Psoas muscle (tissue), 8 donors: ENCODE data around the gene DLG5. TPM values are rescaled to one million over a fixed set of nuclear protein-coding genes. Genes with fewer than 3 reads are reported as not detected.
A peak's percentile ranks its signal among the peaks of the same experiment; 100 is the strongest.

Experiments
- ATAC-seq, 4 donors: fragments of 200-7000 bp; cut with Tn5 transposase; one replicate each; pipeline ENCODE4 v1.9.1; 2020; ENCODE audit warnings: moderate library complexity in 3 of 4, mild to moderate bottlenecking in 2 of 4
- DNase-seq, 2 donors: peaks; one replicate each; pipeline ENCODE4 v3.0.0-alpha.2; 2020
- H3K27ac ChIP-seq: fragments of 200-600 bp; one replicate; pipeline ENCODE4 v1.8.0; 2022
- H3K27me3 ChIP-seq, 3 donors: fragments of 200-600 bp in 1 of 3; one replicate each; pipeline versions ENCODE4 v1.6.1 to v1.8.0; 2013 to 2022; ENCODE audit warnings: low read length in 2 of 3, mild to moderate bottlenecking in 2 of 3, moderate library complexity in 1 of 3; ENCODE audit not compliant: insufficient read depth in 3 of 3
- H3K36me3 ChIP-seq, 2 donors: fragments of 200-600 bp in 1 of 2; one replicate each; pipeline versions ENCODE4 v1.6.1 to v1.8.0; 2013 to 2022; ENCODE audit warnings: low read depth in 1 of 2, mild to moderate bottlenecking in 1 of 2, moderate library complexity in 1 of 2; ENCODE audit not compliant: insufficient read depth in 1 of 2
- H3K4me1 ChIP-seq: fragments of 200-600 bp; one replicate; pipeline ENCODE4 v1.8.0; 2022
- H3K4me3 ChIP-seq: fragments of 200-600 bp; one replicate; pipeline ENCODE4 v1.8.0; 2022; ENCODE audit warnings: mild to moderate bottlenecking
- H3K9me3 ChIP-seq: fragments of 200-600 bp; one replicate; pipeline ENCODE4 v1.8.0; 2022
- CTCF ChIP-seq: fragments of 200-600 bp; IDR thresholded peaks from one replicate; pipeline ENCODE4 v1.8.0; 2022; ENCODE audit warnings: antibody characterized with exemption
- WGBS, 3 donors: extraction: QIAGEN DNeasy Blood & Tissue Kit; methylation state at CpG; one replicate each; pipeline versions ENCODE4 v1.1.6 to v1.1.7; 2013; 5-methylcytosine and 5-hydroxymethylcytosine counted together
- intact Hi-C, 2 donors: fragments of 100-400 bp; cut with DNase I; formaldehyde crosslinking; loops; one replicate each; pipeline versions ENCODE4 v1.11.0 to v1.14.2; 2022
- polyA plus RNA-seq, 3 donors: library from polyadenylated mRNA; stranded (reverse); fragments of 200-250 nt; gene quantifications; one replicate each; pipeline ENCODE4 v1.2.3, GENCODE V29; 2013
- total RNA-seq, 4 donors: library from RNA; stranded (reverse); fragmentation: NEBNext Ultra II Directional in 2 of 4; extraction: Animal tissue kit (Norgen Biotek cat#: 25700) in 2 of 4; gene quantifications; one replicate each; pipeline versions ENCODE4 v1.2.1 to v1.2.4, GENCODE V29; 2021 to 2023
- donor health status: healthy with polysubstance abuse.
- donor health status: DM: no; HTN: no; CAD: no; lungs with moderate emphysema.
- donor health status: Bipolar disorder and iron deficiency.
- donor health status: healthy.
- donor health status: DM: yes; HTN: yes; CAD: no.
- donor health status: DM: no; HTN: no; CAD: no.
- donor health status: DM: no; HTN: no; CAD: no.
- donor health status: DM: yes; HTN: yes; CAD: no.

Gene DLG5
- total and polyA plus RNA-seq, 7 donors, result 10.2 to 62.9 (median 36.9) TPM

GRCh38 chr10:77912576-77912975 is 14.0 kb downstream of the DLG5 start:
- ATAC-seq, result no peak
- 92 to 98% (median 94%) methylated on average over 2 of the region's 2 CpGs for WGBS, 3 donors
- H3K27ac ChIP-seq, result no peak overlapping the region
- no peaks in the 10 kb centered on the region for H3K27me3 ChIP-seq
- H3K4me3 ChIP-seq, result no peak overlapping the region
- DNase-seq, result no peak
- intact Hi-C loops, result no loop called here
- no peaks in the 10 kb centered on the region for H3K9me3 ChIP-seq
- H3K36me3 ChIP-seq, result no peaks in the 10 kb centered on the region
- peaks cover 39% of the 10 kb centered on the region for H3K4me1 ChIP-seq
- no peak for TF ChIP-seq CTCF

- no peak overlapping the region for H3K27ac ChIP-seq
- 70 to 81% (median 74%) methylated on average over 7 of the region's 7 CpGs for WGBS, 3 donors
- ATAC-seq, result peak; percentile 57 to 82 (median 76)
- no peak overlapping the region for H3K4me3 ChIP-seq
- no peaks in the 10 kb centered on the region for H3K36me3 ChIP-seq
- H3K4me1 ChIP-seq, result peaks cover 47% of the 10 kb centered on the region
- no peak for DNase-seq
- H3K9me3 ChIP-seq, result no peaks in the 10 kb centered on the region
- H3K27me3 ChIP-seq, result no peaks in the 10 kb centered on the region
- intact Hi-C loops, result no loop called here
- TF ChIP-seq CTCF, result no peak
These were observed 14.9 kb downstream of the DLG5 start for GRCh38 chr10:77911535-77912123.

GRCh38 chr10:77910524-77911145 is 15.9 kb downstream of the DLG5 start:
- 89 to 97% (median 96%) methylated on average over 8 of the region's 8 CpGs for WGBS, 3 donors
- Histone ChIP-seq H3K36me3 (no peaks in the 10 kb centered on the region), H3K9me3 (no peaks in the 10 kb centered on the region), H3K4me3 (no peak overlapping the region), H3K27ac (no peak overlapping the region), H3K4me1 (peaks cover 51% of the 10 kb centered on the region), H3K27me3 (no peaks in the 10 kb centered on the region)
- no peak for DNase-seq
- ATAC-seq, result no peak
- no peak for TF ChIP-seq CTCF
- intact Hi-C loops, result no loop called here

- 63 to 78% (median 70%) methylated on average over 11 of the region's 11 CpGs for WGBS, 3 donors
- Histone ChIP-seq H3K27ac (no peak overlapping the region), H3K27me3 (no peaks in the 10 kb centered on the region), H3K36me3 (no peaks in the 10 kb centered on the region), H3K4me3 (no peak overlapping the region), H3K4me1 (peaks cover 48% of the 10 kb centered on the region), H3K9me3 (no peaks in the 10 kb centered on the region)
- no peak for TF ChIP-seq CTCF
- ATAC-seq (peak in 2 of 4 donors; percentile 54 to 59), DNase-seq (no peak)
- intact Hi-C loops, result loop anchor here in 1 of 2 donors (5.0 kb wide), 1 partner anchor 77 kb away; no protein-coding TSS in a partner anchor
These were observed 16.7 kb downstream of the DLG5 start for GRCh38 chr10:77909749-77910375.
